Renal pelvis (tissue), 12 donors: ENCODE results near the gene PTCSC3. TPM values are rescaled to one million over a fixed set of nuclear protein-coding genes. Genes with fewer than 3 reads are reported as not detected.

Experiments
- DNase-seq: peaks from one replicate; pipeline ENCODE4 v3.0.0-alpha.2; 2013
- long read RNA-seq, 16 experiments: transcript quantifications; one replicate each; lab custom pipeline, GENCODE V29; 2026
- polyA plus RNA-seq, 3 donors: library from polyadenylated mRNA; unstranded; fragments of 120-200 nt; gene quantifications; one replicate each; pipeline ENCODE4 v1.2.1, GENCODE V29; 2013; ENCODE audit not compliant: insufficient read length in 3 of 3

PTCSC3 gene
- polyA plus RNA-seq = under 1 TPM; 0.31 to 0.95 (median 0.46) TPM
- long read RNA-seq, donor 1 = 0 reads
- long read RNA-seq, donor 2 = 0 reads
- long read RNA-seq, donor 3 = 0 reads
- long read RNA-seq, donor 4 = 0 reads
- long read RNA-seq, donor 5 = 0 reads
- long read RNA-seq, donor 6 = 0 reads
- long read RNA-seq, donor 7 = 0 reads
- long read RNA-seq, donor 8 = 0 reads
- long read RNA-seq, donor 9 = 0 reads
- long read RNA-seq, donor 10 = 0 reads
- long read RNA-seq, donor 11 = 0 reads
- long read RNA-seq, donor 12 = 0 reads
- long read RNA-seq, donor 13 = 0 reads
- long read RNA-seq, donor 14 = 0 reads
- long read RNA-seq, donor 15 = 0 reads
- long read RNA-seq, donor 16 = 0 reads

DNA sequence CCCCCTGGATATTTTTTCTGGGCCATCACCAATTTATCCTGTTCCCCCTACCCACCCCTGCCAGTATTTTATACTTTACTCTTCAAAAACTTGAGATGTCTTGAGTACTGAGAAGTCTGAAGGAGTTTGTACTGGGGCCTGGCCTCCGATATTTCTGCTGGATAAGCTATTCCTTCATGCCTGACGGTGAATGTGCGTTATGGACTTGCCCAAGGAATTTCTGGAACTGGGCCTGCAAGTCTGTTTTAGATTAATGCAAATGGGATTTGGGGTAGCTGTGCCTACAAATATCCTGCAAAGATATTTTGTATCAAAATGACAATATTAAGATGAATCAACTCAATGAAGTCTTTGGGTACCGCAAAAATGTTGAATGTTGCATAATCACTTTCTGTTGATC is at the start of gene PTCSC3:
Gene PTCSC3, minus strand, starts transcription at position 199 of the 400 bp plus-strand sequence.
- no peak for DNase-seq

DNA sequence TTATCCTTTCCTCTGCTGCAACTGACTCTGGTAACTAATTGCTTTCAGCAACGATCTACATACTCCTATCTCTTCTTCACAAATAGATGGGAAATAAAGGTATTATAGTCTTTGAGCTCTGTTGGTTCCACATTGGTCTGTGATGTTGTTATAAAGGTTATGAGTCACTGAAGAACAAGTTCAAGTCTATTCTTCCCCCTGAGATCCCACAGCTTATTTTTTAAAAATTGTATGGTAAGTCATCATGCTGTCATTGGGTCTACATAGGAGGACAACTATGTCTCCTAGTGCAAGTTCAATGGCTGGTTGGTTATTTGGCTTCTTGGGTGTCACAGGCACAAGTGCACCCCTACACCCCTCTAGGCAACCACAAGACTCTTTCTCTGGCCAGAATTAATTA is 49.6 kb upstream of the PTCSC3 start:
- no peak for DNase-seq

DNA sequence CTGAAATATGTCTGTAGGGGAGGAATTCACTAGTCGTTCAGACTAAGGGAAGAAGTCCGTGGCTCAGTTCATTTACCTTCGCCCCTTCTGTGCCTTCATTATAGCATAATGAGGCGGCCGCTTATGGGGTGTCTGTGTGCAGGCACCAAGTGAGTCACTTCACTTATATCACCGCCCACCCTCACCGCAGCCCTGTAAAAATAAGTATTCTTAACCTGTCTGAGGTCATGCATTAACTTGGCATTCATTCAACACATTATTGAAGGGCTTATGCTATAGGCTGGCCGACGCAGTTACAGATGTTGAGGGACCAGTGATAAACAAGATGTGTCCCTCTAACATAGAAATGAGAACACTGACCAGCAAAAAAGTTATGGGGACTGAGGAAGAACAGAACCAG is 47.7 kb upstream of the PTCSC3 start:
- no peak for DNase-seq

DNA sequence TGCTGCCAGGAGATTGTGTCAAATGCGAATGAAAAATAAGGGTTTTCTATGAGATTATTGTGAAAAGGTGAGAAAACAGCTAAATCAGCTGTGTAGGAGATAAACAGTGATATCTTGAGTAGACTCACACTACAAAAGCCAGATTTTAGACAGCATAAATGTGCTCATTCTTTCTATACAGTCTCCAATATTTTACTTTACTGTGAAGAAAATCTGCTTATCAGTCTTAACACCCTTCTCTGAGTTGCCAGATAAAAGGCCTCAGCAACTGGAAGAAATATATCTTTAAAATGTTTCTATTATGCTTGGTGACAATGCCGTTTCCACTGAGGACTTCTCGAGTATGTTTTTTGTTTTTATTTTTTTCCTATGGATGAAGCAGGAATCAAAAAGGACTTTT is 47.0 kb upstream of the PTCSC3 start:
- no peak for DNase-seq

DNA sequence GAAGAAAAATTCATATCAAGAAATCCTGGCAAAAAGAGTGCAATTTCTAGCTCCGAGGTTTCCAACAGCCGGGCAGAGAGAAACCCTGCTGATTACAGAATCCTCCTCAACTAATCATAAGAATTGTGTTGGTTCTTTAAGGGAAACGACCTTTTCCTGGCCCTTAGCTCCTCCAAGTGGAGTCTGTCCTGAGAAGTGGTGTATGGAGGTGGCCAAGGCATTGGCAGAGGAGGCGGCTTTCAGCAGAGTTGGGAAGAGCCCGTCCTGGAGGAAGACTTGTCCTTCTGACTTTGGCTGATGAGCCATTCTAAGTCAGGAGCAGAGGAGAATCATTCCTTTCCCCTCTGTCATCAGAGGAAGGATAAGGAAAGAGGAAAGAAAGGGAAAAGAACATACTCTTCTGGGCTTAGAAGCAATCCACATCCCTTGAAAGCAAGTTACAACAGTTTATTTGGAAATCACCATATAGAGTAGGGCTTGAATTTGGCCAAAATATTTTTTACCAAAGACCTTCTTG is 46.5 kb upstream of the PTCSC3 start:
- DNase-seq = no peak

DNA sequence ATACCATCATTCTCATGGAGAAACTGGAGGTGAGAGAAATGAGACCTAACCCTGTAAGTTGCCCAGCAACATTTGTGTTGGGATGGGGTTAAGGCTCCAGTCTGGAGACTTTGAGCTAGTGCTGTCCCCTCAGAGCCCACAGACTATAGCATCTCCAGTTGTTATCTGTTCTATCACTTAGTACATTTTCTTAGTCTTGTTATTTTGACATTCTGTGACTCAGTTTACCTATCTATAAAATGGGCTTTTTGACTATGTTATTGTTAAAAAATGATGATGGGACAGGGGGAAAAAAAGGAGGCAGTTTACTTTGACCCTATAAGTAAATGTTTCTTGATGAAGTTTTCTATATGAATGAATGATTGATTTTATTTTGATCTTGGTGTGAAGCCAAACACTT is 45.8 kb upstream of the PTCSC3 start:
- no peak for DNase-seq

DNA sequence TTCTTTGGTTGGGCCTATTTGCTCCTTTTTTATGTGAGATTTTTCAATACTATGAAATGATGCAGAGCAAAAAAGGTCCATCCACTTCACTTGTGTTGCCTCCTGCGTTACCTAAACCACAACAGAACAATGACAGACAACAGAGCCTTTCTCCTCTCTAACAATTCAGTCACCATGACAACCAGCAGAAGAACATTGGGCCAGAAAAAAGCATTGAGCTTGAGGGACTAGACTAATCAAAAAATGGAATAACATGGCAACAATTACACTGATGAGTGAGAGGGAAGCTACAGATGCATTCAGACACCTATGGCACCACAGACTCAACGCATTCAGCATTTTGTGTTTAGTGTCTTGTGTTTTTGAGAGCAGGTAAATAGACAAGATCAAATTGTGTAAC is 44.6 kb upstream of the PTCSC3 start:
- DNase-seq = no peak

DNA sequence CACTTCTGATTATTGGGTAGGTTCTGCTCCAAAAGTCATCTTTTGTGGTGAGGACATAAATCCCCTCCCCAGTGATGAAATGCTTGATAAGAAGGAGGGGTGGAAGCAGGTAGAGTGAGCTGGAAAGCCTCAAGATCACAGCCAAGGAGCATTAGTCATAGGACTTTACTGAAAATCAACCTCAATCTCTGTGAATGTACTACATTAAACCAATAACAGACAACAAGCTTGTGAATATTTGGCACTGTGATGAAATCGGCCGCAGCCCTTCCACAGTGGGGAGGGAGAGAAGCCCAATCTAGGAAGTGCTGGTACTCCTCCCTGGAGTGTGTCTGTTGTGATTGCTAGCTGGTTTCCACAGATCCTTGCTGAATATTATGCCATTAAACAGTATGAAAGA is 41.2 kb upstream of the PTCSC3 start:
- no peak for DNase-seq

DNA sequence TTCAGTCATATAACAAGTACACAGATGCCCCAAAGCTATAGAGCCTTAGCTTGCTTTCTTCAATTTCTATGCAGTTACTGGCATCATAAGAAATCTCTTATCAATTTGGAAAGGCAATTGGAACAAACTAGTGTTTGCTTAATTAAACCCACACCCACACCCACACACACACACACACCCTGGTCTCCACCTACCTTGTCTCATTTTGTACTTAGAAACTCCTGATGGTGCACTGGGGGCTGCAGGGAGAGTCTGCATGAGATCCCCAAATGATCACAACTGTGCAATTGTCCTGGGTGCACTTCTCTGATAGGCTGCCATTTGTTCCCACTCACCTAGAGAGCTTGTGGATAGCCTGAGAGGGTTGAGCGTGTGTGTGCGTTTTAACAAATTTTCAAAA is 40.5 kb upstream of the PTCSC3 start:
- no peak for DNase-seq

DNA sequence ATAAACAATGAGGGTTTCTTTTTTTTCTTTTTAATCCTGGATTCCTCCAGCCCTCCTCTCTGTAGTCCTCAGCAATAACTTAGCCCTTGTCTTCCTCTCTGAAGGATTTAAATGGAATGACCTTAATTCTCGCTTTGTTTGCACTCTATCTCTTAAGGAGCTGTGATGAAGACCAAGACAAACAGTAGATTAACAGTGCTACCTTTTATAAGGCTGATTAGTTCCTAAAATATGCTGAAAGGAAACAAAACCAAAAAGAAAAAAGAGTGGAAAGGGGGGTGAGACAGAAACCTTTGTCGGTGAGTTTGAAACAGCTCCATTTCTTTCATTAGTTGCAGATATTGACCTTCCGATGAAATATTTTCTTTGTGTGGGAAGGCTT is 38.7 kb upstream of the PTCSC3 start:
- no peak for DNase-seq

DNA sequence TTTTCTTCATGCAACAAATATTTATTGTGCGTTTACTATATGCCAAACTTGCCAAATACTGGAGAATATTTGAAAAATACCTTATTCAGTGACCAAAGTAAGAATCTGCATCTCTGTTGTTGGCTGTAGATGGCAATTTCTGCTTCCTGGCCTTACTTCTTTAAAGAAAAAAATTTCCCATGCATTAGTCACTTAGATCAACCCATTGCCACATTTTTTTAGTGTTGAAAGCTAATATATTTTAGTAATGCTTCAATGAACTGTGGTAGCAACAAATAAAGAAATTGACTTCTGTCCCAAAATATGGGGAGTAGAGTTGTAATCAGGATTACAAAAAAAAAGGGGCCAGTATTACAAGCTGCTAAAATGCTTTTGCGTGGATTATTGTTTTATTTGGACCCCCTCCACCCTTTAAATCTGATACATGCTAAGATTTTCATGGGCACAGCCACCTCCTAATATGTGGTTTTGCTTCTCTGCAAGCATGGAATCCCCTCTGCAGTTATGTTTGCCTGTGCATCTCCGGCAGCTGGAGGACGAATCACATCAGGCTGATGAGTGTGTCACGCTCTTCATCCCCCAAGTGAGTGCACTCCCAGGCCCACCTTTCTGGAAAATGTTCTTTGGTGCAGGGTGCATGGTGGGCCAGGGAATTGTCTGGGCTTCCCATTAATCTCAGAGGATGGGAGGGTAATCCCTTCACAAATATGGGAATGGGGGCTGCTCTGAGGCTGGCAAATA is 38.1 kb upstream of the PTCSC3 start:
- no peak for DNase-seq

DNA sequence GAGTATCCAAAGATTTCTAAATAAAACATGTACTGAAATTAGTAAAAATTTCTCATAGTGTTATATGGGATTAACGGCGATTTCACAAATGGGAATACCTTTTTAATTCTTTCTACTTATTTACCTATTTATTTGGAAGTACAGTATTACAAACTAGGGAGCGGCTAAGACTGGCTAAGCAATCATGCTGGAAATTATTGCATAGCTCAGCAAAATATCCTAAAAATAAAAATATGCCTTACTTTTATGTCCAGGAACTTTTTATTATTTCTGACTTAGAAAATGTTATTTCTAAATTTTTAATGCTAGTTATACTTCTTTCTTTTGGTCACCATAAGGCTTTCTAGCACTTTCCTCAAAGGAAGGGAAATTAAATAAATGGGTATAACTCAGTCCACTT is 36.5 kb upstream of the PTCSC3 start:
- DNase-seq = no peak

DNA sequence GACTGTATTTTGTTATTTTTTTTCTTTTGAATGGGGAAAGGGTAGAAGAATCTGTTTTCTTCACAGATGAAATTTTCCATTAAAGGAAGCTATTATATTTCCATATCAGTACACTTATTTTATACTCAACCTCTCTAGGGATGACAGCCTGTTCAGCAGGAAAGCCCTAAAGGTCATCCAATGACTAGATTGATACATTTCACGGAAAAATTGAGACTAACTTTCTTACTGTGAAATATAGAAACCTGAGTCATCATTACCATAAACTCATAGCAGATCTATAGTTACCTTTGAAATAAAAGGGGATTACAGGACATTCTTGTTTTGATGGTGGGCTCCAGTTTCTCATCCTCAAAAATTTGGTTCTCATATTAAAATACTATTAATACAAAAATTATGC is 36.1 kb upstream of the PTCSC3 start:
- DNase-seq = no peak

DNA sequence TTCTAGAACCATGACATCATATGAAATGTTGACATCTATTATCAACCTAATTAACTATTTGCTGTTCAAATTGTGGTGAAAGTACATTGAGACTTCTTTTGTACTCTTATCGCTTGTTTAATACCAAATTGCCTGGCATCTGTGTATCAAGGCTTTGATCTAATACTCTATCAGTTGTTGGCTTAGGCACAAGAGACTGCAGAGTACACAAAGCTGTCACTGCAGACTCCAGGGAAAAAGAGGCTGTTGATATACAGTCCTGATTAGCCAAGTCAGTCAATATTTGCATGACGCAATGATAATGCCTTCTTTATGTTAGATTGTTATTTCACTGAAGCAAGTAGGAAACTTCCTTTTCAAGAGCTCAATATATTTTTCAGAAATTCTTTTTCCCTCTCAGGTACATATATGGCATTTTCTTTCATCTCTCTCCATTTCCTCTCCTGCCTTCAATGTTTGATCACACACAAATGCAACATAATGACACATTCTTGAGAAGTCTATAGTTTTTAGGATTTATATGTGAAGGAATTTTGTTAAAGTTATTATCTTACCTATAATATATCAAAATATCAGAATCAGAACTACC is 32.3 kb upstream of the PTCSC3 start:
- no peak for DNase-seq

DNA sequence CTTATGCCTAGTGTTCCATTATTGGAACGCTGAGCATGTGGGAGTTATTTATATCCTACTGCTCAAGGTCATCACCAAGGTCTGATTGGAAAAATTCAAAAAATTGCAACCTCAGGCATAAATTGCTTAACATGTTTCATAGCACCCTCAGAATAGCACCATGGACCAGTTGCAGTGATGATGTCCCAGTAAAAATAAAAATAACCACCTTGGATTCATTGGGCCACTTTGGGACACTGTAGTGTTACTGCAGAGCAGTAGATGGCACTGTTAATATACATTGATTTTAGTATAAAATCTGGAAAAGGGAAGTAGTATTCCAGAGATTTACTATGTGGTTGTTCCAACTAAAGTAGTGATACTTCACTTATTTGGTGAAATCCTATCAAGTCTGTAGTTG is 31.0 kb upstream of the PTCSC3 start:
- no peak for DNase-seq

DNA sequence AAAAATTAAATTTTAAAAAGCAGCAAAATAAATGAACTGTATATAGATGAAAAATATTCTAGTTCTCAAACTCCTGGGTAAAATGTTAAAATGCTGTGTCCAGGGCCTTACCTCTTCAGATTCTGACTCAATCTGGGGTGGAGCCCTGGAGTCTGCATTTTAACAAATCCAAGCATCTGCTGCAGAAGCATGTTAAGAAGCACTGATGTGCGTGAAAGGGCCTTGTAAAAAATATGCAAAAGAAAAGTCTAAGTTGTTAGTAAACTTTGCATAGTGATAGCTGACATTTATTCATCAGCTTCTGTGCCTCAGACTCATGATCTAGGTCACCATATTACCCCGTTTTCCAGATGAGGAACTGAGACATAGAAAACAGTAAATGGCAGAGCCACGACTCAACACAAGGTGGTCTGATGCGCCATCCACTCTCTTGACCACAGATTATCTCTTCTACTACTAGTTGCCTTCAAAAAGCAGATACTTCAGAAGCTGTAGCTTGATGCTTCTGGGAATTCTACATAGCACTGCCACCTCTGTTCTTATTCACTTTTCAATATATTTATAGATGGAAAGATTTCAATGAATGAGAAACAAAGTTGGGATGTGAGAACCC is 28.0 kb upstream of the PTCSC3 start:
- DNase-seq = no peak

DNA sequence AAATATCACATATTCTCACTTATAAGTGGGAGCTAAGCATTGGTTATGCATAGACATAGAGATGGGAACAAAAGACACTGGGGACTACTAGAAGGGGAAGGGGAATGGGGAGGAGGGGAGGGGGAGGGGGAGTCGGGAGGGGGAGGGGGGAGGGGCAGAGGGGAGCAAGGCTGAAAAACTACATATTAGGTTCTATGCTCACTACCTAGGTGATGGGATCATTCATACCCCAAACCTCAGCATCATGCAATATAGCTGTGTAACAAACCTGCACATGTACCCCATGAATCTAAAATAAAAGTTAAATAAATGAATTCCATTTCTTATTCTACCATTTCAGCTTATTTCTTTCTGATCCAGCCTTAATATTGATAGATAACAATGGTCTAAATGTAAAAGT is 21.9 kb upstream of the PTCSC3 start:
- DNase-seq = no peak

DNA sequence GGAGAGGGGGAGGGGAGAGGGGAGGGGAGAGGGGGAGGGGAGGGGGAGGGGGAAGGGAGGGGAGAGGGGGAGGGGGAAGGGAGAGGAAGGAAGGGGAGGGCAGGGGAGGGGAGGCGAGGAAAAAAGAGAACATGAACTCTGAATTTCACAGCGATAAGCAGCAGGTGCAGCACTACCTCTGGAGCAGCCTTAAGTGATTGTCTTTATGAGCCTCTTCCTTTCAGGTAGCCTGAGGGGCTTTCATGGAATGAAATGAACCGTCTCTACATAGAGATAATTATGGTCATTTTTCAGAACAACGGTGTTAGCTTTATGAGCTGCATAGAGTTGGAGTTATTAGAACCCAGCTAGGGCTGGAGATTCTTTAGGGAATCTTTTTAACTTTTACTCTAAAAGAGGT is 18.1 kb upstream of the PTCSC3 start:
- no peak for DNase-seq

DNA sequence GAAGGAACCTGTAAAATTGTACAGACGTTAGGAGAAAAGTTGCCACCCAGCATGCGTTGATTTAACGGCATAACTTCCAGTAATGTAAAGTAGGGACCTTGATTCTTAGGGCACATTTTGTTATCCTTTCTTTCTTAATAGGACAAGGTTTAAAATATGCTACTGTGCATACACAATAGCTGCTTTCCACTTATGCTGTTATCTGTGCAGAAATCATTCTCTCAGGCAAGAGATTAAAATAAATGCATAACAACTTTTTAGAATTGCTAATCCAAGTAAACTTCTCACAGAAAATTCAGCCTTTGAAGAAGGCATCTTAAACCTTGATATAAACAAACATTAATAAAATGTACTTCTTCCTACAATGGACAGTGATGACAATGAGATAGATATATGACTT is 16.0 kb upstream of the PTCSC3 start:
- no peak for DNase-seq

DNA sequence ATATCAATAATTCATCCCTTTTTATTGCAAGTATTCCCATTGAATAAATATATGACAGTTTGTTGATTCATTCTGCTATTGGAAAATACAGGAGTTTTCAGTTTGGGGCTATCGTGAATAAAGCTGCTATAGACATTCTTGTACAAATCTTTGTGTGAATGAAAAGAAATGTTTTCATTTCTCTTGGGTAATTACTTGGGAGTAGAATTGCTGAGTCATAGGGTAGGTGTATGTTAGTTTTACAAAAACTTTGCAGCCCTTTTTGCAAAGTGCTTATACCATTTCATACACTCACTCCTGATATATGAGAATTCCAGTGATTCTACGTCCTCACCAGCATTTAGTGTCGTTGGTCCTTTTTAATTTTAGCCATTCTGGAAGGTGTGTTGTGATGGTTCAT is 6.9 kb upstream of the PTCSC3 start:
- no peak for DNase-seq

DNA sequence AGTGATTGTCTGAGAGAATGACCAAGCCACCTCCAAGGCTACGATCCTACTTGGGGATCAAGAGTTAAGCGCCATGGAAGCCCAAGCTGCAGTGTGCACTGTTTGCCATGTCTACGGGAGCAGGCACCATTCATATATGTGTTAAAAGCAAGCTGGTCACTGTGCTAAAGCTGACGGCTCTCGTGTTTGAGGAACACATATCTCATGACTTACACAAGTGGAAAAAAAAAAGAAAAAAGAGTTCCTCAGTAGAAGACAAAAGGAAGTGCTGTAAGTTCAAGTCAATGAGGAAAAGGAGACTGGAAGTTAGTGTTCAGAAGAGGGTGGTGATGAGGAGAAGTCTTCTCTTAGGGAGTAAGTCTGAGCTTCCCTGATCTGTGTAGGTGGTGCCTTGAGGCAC is 4.9 kb upstream of the PTCSC3 start:
- no peak for DNase-seq

DNA sequence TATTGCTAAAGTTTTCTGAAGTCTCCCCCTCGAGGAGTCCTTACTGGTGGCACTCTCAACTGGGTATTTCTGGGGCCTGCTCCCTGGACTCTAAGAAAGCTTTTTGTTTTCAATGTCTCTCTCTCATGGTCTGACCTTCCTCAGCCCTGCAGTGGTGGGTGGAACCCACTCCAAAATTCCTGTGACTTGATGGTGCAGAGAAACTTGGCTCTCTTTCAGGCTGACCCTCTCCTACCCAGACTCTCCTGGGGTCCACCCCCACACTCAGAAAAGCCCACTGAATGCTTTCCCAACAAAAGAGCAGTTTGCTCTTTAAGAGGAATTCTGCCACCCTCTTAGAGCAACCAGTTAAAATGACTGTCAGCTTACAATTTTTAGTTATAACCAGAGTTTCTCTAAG is 967 bp upstream of the PTCSC3 start:
- no peak for DNase-seq
